Keratinocyte (primary cell): Measurements from ENCODE around the gene FGF2. TPM values are rescaled to one million over a fixed set of nuclear protein-coding genes. Genes with fewer than 3 reads are reported as not detected.
A peak's percentile ranks its signal among the peaks of the same experiment; 100 is the strongest.

ENCODE experiments used
- DNase-seq: peaks from one replicate; pipeline ENCODE4 v3.0.0-alpha.2; 2011; ENCODE audit warnings: low read depth, missing footprints, low spot score
- FAIRE-seq: peaks from 2 replicates; lab custom pipeline; 2011; peaks lifted over from hg19 to GRCh38; lab: Jason Lieb, UNC
- H2AFZ ChIP-seq: 2 replicates; pipeline ENCODE4 v1.6.0; 2012; ENCODE audit warnings: low read length, control low read depth, inconsistent platforms; ENCODE audit not compliant: control insufficient read depth
- H3K27ac ChIP-seq: 2 replicates; pipeline ENCODE4 v1.5.1; 2011; ENCODE audit warnings: low read length; ENCODE audit not compliant: control insufficient read depth, insufficient read depth
- H3K27me3 ChIP-seq: 3 replicates; pipeline ENCODE4 v1.6.0; 2011; ENCODE audit warnings: low read length; ENCODE audit not compliant: control insufficient read depth, insufficient read depth; ENCODE audit errors: extremely low read depth
- H3K36me3 ChIP-seq, 2 experiments: 2 replicates in 1 of 2; 3 replicates in 1 of 2; pipeline ENCODE4 v1.5.1; 2011; ENCODE audit warnings: low read length in 2 of 2, mild to moderate bottlenecking in 1 of 2; ENCODE audit not compliant: control insufficient read depth in 2 of 2, insufficient read depth in 2 of 2; ENCODE audit errors: extremely low read depth in 1 of 2
- H3K4me1 ChIP-seq: 3 replicates; pipeline ENCODE4 v1.5.1; 2011; ENCODE audit warnings: low read length; ENCODE audit not compliant: control insufficient read depth, insufficient read depth; ENCODE audit errors: extremely low read depth
- H3K4me2 ChIP-seq: 3 replicates; pipeline ENCODE4 v1.6.0; 2011; ENCODE audit warnings: low read depth, low read length; ENCODE audit not compliant: control insufficient read depth, insufficient read depth; ENCODE audit errors: extremely low read depth
- H3K4me3 ChIP-seq, 3 experiments: fragments of 200-600 bp in 1 of 3; sonication (generic) in 1 of 3; 2 replicates in 2 of 3; 3 replicates in 1 of 3; pipeline ENCODE4 v1.5.1; 2011 to 2016; ENCODE audit warnings: low read length in 3 of 3, mild to moderate bottlenecking in 3 of 3, control low read depth in 2 of 3, inconsistent platforms in 1 of 3, low read depth in 1 of 3, mixed read lengths in 1 of 3, mixed run types in 1 of 3, moderate library complexity in 1 of 3; ENCODE audit not compliant: control insufficient read depth in 2 of 3, insufficient read depth in 2 of 3; ENCODE audit errors: extremely low read depth in 1 of 3
- H3K79me2 ChIP-seq: 2 replicates; pipeline ENCODE4 v1.6.0; 2012; ENCODE audit warnings: low read length; ENCODE audit not compliant: control insufficient read depth, insufficient read depth
- H3K9ac ChIP-seq: 3 replicates; pipeline ENCODE4 v1.6.0; 2011; ENCODE audit warnings: low read length; ENCODE audit not compliant: control insufficient read depth, insufficient read depth; ENCODE audit errors: extremely low read depth
- H3K9me1 ChIP-seq: 3 replicates; pipeline ENCODE4 v1.6.0; 2011; ENCODE audit warnings: low read length; ENCODE audit not compliant: control insufficient read depth, insufficient read depth; ENCODE audit errors: extremely low read depth
- H3K9me3 ChIP-seq: 2 replicates; pipeline ENCODE4 v1.5.1; 2012; ENCODE audit warnings: low read depth, low read length; ENCODE audit not compliant: control insufficient read depth
- H4K20me1 ChIP-seq: 3 replicates; pipeline ENCODE4 v1.6.0; 2011; ENCODE audit warnings: low read length; ENCODE audit not compliant: control insufficient read depth, insufficient read depth; ENCODE audit errors: extremely low read depth
- CTCF ChIP-seq, 3 experiments: IDR thresholded peaks in 1 of 3; conservative IDR thresholded peaks in 1 of 3; optimal IDR thresholded peaks in 1 of 3; 2 replicates in 2 of 3; 3 replicates in 1 of 3; pipeline versions ENCODE3 to v1.5.1; 2011; ENCODE audit warnings: low read length in 3 of 3, mild to moderate bottlenecking in 3 of 3, moderate library complexity in 2 of 3, control low read depth in 1 of 3, inconsistent platforms in 1 of 3; ENCODE audit not compliant: insufficient read depth in 2 of 3; ENCODE audit errors: extremely low read depth in 1 of 3
- EZH2 ChIP-seq: IDR thresholded peaks from one replicate; pipeline ENCODE4 v1.6.1; 2012; ENCODE audit warnings: inconsistent platforms, mild to moderate bottlenecking, low read length, moderate library complexity
- dilution Hi-C: fragments of 300-500 bp; cut with MboI; formaldehyde crosslinking; loops from one replicate; pipeline ENCODE4 v1.7.0; 2020; ENCODE audit warnings: low sequenced_read_pairs; ENCODE audit not compliant: extremely low pct_ligation_motif_present
- polyA plus RNA-seq, 5 experiments: library from polyadenylated mRNA; depleted of rRNA in 3 of 5; stranded (reverse) in 3 of 5; stranded (forward) in 1 of 5; unstranded in 1 of 5; fragments of >200 nt; gene quantifications; 1 replicate in 1 of 5; 2 replicates in 3 of 5; 3 replicates in 1 of 5; pipeline versions ENCODE4 v1.2.1 to v1.2.3, GENCODE V29; 2011 to 2012; ENCODE audit warnings: missing spikeins in 2 of 5, low read depth in 1 of 5, low replicate concordance in 1 of 5

Gene FGF2
- polyA plus RNA-seq, 1 donor (not counting 4 experiments of a cell fraction or from before 2014, with no cell fraction given), result 1.7 TPM

DNA sequence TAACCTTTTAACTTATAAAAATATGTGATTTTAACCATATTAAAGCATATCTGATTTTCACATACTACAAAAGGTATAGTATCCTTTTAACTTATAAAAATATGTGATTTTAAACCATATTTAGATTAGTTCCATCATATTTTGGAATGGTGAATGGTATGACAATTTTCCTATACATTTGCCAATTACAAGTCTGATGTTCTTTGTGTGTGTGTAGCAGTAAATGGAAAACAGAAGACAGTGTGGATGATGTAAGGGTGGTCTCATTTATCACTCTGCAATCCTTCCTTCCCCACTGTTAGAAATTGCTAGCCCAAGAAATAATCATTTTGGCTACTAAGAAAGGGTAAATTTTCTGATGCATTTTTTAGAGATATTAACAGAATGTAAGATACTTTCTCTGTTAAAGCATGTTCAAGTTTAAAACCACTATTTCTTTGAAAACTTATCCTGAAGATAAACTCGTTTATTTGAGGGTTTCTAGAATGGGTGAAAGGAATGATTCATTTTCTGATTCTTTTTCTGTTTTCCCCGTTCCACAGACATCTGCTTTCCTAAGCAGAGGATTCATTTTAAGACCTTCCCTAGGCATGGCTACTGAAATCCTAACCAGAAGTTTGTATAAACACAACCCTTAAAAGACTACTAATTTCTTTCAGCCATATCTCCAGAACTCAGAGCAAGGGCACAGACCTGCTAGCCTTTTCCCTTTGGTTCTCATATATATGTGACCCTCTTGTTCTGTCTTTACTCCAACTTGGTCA lies 74.8 kb downstream of the FGF2 start:
- no peaks in the 10 kb centered on the region for H3K36me3 ChIP-seq
- no peak overlapping the region for H3K4me3 ChIP-seq
- H3K27me3 ChIP-seq, result no peaks in the 10 kb centered on the region
- H4K20me1 ChIP-seq, result no peaks in the 10 kb centered on the region
- H3K9me1 ChIP-seq, result no peaks in the 10 kb centered on the region
- dilution Hi-C loops, result loop anchor here (25.0 kb wide), 1 partner anchor 139 kb away; no protein-coding TSS in a partner anchor
- H2AFZ ChIP-seq, result no peak overlapping the region
- no peak overlapping the region for H3K9ac ChIP-seq
- peak; percentile 51 for FAIRE-seq
- TF ChIP-seq EZH2, result no peak
- TF ChIP-seq CTCF (optimal IDR thresholded peaks at IDR 0.05 in 1 of 3, IDR thresholded peaks at IDR 0.05 in 1 of 3, conservative IDR thresholded peaks at IDR 0.05 in 1 of 3; ENCODE audit: extremely low read depth in 1 of 3, insufficient read depth in 2 of 3, low read length in 3 of 3), result no peak
- no peak overlapping the region for H3K27ac ChIP-seq
- H3K9me3 ChIP-seq, result no peaks in the 10 kb centered on the region
- H3K4me2 ChIP-seq, result no peak overlapping the region
- DNase-seq, result no peak
- no peaks in the 10 kb centered on the region for H3K79me2 ChIP-seq
- H3K4me1 ChIP-seq, result peaks cover 13% of the 10 kb centered on the region

GRCh38 chr4:122903766-122904288 lies 77.2 kb downstream of the FGF2 start:
- DNase-seq, result no peak
- no peaks in the 10 kb centered on the region for H3K79me2 ChIP-seq
- H3K9me3 ChIP-seq, result no peaks in the 10 kb centered on the region
- H3K9me1 ChIP-seq, result no peaks in the 10 kb centered on the region
- no peaks in the 10 kb centered on the region for H3K36me3 ChIP-seq
- H2AFZ ChIP-seq, result no peak overlapping the region
- dilution Hi-C loops, result loop anchor here (25.0 kb wide), 1 partner anchor 142 kb away; no protein-coding TSS in a partner anchor
- no peak overlapping the region for H3K4me3 ChIP-seq
- peaks cover under 1% of the 10 kb centered on the region for H3K4me1 ChIP-seq
- no peak for FAIRE-seq
- no peaks in the 10 kb centered on the region for H3K27me3 ChIP-seq
- TF ChIP-seq CTCF (optimal IDR thresholded peaks at IDR 0.05 in 1 of 3, IDR thresholded peaks at IDR 0.05 in 1 of 3, conservative IDR thresholded peaks at IDR 0.05 in 1 of 3; ENCODE audit: extremely low read depth in 1 of 3, insufficient read depth in 2 of 3, low read length in 3 of 3) (no peak), EZH2 (no peak)
- no peak overlapping the region for H3K9ac ChIP-seq
- no peaks in the 10 kb centered on the region for H4K20me1 ChIP-seq
- no peak overlapping the region for H3K27ac ChIP-seq
- H3K4me2 ChIP-seq, result no peak overlapping the region
